A673 (cell line): ENCODE data around the gene POLR3A.

Experiments used
- CTCF ChIP-seq: fragments of 300-800, 200-600 bp; sonication (generic); conservative IDR thresholded peaks from 2 replicates; pipeline ENCODE4 v1.5.1; 2017; ENCODE audit warnings: low read depth, mild to moderate bottlenecking, antibody characterized with exemption, low read length, moderate library complexity, mixed read lengths
- EZH2 ChIP-seq: fragments of 200-600 bp; sonication (generic); IDR thresholded peaks from 2 replicates; pipeline ENCODE4 v1.6.1; 2017; ENCODE audit warnings: borderline replicate concordance, low read depth, mild to moderate bottlenecking, mixed read lengths, antibody characterized with exemption, low read length; ENCODE audit not compliant: poor library complexity, severe bottlenecking

GRCh38 chr10:77959384-77959783, 69.9 kb downstream of the POLR3A start:
- no peak for TF ChIP-seq CTCF
- no peak for TF ChIP-seq EZH2
